HS-5 (cell line): Measurements from ENCODE around the gene TNIK.

Experiments
- DNase-seq: peaks from one replicate; pipeline ENCODE4 v3.0.0-alpha.2; 2012; ENCODE audit warnings: low read depth

The TNIK gene

DNA sequence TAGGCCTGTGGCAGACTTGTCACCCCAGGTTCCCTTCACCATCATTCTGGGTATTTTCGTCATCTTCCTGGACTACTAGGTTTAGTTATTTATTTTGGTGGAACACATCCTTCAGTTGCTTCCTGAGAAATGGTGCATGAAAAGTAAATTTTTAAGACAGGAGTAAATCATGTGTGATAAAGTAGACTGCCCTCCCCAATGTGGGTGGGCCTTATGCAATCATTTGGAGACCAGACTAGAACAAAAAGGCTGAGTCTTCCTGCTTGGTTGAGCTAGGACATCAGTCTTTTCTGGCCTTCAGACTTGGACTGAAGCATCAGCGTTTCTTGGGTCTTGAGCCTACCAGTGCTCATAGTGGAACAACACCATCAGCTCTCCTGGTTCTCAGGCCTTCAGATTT is 382.9 kb downstream of the TNIK start:
- no peak for DNase-seq

DNA sequence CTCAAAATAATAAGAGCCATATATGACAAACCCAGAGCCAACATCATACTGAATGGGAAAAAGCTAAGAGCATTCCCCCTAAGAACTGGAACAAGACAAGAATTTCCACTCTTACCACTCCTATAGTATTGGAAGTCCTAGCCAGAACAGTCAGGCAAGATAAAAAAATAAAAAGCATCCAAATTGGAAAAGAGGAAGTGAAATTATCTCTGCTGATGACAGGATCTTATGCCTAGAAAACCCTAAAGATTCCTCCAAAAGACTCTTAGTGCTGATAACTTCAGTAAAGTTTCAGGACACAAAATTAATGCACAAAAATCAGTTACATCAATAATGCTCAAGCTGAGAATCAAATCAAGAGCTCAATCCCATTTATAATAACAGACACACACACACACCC is 387.8 kb downstream of the TNIK start:
- DNase-seq = no peak

DNA sequence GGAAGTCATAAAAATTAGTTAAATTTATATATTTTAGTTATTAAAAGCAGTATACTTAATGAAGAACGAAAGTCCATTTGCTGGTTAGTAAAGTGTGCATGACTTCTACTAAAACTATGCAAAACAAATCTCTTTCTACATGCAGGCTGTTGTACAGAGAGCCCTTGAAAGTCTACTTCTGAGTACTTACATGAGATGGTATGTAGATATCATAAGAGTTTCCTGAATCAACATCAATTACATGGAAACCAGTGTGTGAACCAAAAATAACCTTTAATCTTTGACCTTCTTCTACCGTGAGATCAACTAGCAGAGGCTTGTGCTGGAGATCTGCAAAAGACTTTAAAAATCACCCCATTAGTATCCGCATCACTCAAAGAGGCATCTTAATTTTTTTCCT is 391.5 kb downstream of the TNIK start:
- DNase-seq = no peak

DNA sequence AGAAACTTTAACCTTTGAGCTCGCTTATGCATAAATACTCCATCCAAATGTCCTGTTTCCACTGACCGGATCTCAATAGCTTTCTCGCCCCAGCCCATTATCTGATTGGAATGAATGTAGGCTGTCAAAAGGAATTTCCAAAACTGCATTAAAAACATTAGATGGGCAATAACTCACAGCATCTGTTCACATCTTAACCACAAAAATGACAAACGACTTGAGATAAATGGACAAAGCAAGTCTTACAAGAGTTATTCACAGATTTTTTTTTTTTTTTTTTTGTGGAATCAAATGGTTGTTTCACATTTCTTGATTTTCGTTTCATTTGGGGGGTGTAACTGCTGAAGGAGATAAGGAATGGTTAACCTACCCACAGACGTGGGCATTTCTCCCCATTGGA is 394.0 kb downstream of the TNIK start:
- no peak for DNase-seq

DNA sequence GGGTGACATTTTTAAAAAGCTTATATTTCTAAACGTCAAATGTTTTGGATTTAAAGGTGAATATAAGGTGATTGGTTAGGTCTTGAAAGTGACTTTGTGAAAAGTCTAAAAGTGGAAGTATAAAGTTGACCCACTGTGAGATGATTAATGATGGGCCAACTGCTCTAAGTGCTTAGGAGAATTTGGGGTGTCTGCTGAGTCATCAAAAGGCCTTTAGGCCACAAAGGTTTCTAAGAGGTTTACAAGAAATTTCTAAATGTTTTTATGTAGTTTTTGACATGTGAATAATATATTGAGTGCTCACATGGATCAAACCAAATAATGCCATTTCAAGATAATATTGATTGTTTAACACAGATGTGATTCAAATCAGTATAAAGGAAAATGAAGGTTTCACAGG is 394.5 kb downstream of the TNIK start:
- DNase-seq = no peak

DNA sequence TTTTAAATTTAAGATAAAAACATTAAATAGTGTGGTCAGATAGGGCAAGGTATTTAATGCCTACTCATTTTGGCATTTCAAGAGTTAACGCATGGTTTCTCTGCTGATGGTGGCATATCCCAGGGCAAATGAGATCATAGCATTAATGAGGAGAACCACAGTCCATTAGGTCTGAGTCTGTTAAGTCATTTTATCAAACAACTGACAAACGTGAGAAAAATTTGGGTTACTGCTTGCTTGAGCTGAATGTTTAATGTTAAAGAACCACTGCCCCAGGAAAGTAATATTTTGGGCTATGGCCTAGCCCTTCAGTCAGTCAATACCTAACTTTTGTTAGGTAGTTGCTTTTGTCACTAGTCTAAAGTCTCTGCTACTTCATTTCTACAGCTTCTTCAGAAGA is 395.7 kb downstream of the TNIK start:
- DNase-seq = no peak

DNA sequence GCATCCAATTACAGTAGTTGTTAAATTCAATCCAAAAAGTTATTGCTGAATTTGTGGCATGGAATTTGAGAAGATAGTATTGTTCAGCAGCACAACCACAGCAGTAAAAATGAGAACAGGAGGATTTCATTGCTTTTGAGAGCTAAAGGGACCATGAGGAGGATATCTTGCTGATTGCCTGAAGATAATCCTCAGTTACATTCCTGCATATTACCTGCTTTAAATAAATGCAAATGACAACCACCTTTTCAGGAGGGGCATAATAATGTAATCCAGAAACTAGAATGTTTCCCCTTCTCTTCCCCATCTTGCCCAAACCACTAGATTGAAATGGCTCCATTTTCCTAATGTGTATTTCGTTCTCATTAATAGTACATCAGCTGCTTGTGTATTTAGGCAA is 398.5 kb downstream of the TNIK start:
- no peak for DNase-seq

DNA sequence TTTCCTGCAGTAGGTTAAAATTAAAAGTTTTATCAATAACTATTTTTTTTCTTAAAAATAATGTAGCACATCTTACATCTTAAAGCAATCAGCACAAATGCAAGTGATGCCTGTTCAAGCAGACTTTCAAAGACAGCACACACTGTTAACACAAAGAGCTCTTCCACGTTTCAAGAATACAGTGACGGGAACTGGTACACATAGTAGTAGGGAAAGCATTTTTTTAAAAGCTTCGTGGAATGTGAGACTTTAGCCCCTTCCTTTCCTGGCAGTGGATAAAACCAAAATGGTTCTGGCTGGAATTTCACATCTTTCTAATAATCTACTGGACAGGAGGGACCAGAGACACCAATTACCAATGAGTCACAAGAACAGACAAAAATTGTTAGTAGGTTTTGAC is 400.2 kb downstream of the TNIK start:
- DNase-seq = no peak

DNA sequence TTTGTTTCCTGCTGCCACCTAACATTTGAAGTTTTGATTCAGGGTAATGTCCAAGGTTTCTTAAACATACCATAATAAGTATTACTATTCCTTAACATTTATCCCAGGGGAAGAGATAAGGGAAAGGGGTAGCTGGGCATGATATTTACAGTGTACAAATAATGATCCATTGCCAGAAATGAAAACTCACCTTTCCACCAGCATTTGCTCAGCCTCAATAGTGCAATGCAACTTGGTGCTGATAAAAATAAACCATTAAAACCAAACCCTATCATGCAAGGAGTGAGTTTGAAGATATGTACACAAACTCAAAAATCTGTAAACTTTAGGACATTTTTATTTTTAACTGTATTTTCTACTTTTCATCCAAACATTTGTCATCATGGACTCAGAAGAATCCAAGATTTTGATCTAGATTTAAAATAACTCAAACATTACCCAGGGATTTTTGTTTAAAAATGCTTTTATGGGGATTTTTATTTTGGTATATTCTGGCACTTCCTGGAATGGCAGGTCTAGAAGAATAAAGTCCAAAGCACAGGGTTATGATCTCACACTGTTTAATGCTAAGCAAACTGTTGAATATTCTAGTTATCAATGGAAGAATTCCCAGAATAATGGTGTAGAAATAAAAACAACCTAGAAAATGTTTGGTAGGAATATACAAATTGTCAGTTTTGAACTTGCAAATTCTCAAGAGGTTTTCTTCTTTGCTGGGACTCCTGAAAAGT is 401.2 kb downstream of the TNIK start:
- DNase-seq = no peak

DNA sequence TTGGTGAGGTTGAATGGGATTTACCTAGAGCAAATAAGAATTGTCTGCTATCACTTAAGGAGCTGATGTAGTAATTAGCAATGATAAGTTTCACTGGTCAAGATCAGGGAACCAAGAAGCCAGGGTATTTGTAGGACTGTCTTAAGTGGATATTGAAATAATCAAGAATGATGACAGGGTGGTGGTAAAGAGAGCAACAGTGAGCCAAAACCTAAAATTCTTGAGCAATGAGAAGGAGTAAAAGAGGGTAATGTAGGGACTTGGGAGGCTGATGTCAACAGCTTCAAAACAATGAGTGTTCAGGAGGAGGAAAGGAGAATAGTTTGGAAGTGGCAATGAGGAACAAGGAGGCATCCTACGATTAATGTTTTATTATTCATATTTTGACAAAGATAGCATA is 402.1 kb downstream of the TNIK start:
- DNase-seq = no peak

DNA sequence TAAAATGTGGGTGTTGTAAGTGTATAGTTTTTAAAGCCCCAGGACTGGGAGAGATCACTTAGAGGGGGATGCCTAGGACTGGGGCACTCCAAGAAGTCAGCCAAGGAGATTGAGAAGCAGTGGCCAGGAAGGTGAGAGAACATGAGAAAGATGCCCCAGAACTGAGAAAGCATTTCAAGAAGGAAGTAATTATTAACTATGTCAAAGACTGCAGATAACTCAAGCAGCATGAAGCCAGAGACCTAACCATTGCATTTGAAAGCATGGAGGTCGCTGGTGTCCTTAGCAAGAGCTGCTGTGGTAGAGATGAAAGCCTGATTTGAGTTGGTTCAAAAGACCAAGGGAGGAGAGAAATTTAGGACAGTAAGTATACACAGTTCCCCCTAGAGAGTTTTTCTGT is 403.1 kb downstream of the TNIK start:
- no peak for DNase-seq

DNA sequence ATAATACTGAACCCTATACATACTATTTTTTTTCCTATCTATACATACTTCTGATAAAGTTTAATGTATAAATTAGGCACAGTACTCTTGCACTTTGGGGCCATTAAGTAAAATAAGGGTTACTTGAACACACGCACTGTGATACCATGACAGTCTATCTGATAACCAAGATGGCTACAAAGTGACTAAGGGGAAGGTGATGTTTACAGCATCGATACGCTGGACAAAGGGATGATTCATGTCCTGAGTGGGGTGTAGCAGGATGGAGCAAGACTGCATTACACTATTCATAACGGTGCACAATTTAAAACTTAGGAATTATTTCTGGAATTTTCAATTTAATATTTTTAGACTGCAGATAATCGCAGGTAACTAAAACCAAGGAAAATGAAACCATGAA is 403.7 kb downstream of the TNIK start:
- peak; percentile 70 for DNase-seq

DNA sequence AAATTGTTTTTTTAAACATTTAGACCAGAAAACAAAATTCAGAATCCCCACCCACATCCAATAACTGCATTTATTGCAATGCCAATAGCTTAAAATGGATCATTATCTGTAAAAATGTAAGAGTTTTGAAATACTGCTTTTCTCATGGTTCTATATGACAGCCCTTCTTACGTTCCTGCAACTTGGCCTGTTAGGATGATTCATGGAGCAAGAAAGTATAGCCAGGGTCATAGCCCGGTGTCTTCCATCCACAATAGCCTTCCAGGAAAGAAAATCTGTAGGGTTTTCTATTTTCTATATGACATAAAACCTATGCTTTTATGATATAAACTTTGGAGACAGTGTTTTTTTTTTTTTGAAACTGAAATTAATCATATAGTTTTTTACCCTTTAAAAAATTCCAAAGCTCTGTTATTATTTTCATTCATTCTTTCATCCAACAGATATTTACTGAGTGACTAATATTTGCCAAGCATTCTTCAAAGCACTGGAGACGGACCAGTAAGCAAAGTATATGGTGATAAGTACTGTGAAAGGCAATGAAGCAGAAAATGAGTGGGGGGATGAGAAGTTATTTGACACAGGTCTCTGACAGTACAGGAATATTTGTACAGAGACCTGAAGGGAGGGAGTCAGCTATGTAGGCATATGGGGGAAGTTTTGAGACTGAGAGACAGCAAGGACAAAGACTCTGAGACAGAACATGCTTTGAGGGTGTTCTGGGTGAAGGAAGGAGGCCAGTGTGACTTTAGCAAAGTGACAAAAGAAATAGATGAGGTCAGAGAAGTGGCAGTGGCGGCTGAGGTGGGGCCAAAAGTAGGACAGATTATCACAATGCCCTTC is 404.6 kb downstream of the TNIK start:
- peak; percentile 46 for DNase-seq

DNA sequence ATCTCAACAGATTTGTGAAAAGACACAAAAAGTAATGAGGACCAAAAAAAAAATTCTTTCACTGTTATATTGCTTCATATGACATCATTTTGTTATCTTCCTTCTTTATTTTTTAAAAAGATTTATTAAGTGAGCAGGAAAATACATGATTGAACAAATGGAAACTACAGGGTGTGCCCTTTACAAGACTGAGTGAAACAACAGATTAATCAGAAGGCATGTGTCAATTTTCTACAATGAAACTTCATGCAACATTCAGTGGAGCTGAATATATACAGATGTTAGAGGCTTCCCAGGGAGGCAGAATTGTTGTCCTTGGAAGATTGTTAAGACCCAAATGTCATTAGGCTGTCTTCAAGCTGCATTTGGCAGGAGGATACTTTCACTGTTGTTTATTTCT is 405.3 kb downstream of the TNIK start:
- no peak for DNase-seq

DNA sequence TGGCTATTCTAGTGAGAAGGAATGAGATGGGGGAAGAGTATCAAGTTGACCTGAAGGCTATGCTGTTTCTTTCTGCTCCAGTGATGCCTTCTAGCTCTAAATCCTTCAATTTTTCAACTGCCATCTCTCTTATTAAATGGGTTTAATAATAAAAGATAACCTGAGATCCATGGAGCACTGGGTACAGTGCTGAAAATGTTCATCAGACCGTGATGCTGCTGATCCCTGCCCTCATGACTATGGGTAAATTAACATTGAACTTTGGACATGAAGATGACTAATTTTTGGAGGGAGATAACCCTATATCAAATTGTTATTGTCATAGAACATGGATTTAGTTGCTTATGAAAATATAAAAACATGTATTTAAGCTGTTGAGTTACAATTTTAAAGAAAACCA is 406.0 kb downstream of the TNIK start:
- DNase-seq = no peak

DNA sequence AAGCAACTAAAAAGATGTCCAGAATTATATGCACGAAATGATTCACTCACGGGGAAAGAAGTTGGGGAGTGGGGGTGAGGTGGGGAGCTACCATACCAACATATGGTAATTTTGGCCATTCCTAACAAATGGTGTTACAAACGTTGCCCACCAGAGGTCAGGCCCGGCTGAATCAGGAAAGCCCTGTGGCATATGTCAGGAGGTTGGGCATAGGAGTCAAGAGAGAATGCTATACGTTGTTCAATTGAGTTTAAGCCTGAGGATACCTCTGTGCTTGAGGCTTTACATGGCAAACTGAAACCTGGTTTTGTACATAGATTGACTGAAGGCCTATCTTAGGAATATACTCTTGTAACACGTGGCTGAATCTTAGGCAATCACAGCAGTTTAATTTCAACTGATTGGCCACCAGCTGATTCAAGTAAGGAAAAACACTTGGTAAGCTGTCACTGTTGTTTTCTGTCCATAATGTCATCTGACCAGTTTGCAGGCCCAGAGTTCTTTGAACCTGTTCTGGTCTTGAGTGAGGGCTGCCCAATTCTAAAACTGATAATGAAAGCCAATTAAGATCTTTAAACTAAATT is 410.3 kb downstream of the TNIK start:
- no peak for DNase-seq

DNA sequence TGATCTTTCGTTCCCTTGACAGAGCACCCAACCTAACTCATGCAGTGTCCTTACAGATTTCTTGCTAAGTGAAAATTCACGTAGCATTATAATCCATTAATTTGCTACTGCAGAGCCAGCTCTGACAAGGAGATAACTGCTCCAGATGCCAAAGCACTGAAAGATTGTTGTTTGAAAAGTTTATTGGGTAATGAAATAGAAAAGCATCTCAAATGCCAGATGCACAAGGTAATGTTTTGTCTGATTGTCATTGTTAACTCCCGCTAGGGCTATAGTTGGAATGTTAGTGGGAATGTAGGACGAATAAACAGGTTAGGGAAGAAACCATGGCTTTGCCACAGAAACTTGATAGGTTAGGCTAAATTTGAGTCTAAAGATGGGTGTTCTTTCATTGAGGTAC is 413.4 kb downstream of the TNIK start:
- no peak for DNase-seq

DNA sequence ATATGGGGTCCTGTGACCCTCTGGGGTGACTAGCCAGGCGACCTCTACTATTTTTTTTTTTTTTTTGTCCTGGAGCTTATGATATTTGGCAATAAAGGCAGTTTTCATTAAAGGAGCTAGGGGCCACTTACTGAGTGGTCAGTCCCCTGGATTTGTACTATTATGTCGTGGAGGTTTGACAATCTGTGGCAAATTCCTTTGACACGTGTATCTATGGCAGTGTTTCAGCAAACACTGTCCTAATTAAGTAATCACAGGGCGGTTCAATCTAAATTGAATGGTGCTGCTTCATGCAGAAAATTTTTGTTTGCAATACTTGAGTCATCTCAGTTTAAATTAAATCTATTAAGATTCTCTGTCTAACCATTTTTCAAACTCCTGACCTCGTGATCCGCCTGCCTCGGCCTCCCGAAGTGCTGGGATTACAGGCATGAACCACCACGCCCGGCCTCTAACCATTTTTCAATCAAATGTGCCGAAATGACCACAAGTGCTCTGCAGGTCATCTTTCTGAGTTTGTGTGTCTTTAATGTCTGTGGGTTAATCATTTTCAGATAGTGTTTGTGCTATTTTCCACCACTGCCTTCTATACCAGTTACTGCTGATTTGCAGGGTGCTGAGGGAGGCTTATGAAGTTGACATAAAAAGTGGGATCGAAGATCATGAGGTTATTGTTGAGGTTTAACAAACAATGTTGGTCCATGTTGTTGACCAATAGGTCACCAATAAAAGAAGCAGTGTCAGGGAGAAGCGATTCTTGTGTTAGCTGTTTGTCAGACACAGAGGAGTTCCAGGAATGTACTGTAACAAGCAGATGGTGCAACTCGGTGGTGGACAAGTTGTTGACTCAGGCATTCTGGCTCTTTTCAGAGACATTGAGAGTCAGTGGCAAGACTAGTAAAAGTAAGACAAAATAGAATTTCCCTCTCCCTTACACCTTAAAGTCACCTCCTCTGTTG is 415.1 kb downstream of the TNIK start:
- peak; percentile 71 for DNase-seq

DNA sequence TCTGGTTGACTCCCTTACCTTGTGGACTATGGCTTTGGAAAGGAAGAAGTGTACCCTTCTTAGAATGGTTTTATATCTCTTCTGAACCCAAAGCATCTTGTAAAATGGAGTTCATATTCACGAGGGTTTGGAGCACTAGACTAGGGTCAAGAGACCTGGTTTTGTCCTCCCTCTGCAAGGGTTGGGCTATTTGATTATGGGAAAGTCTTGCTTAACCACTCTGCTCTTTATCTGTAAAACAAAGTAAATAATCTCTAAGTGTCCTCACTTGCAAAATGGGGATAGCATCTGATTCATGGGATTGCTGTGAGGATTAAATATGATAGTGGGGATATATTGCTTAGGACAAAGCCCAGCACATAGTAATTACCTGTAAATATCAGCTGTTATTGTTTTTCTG is 415.8 kb downstream of the TNIK start:
- no peak for DNase-seq

DNA sequence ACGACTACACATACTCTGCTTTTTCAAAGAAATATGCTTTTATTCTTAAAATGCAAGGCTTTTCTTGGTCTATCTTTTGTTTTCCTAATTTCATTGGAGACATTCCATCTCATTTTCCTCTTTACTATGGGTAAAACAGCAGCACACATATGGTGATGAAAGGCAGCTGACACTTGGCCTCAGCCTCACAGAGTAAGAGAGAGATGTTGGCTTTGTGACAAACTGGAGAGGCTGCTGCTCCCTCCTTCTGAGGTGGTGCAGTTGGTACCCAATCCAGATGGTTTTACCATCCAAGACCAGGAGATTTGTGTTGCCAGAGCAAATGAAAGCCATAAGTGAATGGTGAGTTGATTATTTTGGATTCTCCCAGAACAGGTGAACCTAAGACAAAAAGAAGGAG is 420.5 kb downstream of the TNIK start:
- DNase-seq = no peak

DNA sequence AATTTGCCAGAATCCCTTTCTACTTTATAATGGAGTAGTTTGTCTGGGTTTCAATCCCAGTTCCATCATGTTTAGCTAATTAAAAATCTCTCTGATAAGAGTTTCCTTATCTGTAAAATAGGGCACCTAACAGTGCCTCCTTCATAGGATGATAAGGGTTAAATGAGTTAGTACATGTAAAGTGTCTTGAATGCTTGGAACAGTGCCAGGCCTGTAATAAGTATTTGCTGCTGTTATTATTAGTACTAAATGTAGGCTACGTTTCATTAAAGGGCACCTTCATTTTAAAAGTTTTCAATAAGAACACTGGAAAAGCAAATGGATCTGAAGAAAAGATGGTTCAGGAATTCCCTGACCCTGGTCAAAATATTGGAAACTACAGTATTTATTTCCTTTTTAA is 421.9 kb downstream of the TNIK start:
- no peak for DNase-seq

DNA sequence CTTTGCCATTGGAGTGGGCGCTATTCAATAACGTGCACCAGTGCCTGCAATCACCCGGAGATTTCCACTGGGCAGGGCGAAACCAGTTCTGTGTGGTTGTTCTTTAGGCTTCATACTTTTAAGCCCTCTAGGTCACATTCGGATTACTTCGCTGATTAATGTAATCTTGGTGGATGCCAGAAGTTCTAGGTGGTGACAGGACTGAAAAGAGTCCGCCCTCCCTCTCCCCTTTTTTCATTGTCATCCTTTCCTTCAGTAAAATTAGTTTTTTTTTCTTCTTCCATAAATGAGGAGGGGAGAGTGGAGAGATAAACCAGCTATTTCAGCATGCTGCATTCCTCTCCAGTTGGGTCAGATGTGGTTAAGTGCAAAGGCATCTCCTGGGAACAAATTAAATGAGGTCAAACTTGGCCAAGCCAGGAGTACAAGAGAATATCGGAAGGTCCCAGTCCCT is 431.4 kb downstream of the TNIK start:
- peak; percentile 92 for DNase-seq
